ENCODE results near the gene GLIS1. TPM values are rescaled to one million over a fixed set of nuclear protein-coding genes. Genes with fewer than 3 reads are reported as not detected.

The GLIS1 gene
- polyA plus RNA-seq, 1 experiment: 1.9 TPM

DNA sequence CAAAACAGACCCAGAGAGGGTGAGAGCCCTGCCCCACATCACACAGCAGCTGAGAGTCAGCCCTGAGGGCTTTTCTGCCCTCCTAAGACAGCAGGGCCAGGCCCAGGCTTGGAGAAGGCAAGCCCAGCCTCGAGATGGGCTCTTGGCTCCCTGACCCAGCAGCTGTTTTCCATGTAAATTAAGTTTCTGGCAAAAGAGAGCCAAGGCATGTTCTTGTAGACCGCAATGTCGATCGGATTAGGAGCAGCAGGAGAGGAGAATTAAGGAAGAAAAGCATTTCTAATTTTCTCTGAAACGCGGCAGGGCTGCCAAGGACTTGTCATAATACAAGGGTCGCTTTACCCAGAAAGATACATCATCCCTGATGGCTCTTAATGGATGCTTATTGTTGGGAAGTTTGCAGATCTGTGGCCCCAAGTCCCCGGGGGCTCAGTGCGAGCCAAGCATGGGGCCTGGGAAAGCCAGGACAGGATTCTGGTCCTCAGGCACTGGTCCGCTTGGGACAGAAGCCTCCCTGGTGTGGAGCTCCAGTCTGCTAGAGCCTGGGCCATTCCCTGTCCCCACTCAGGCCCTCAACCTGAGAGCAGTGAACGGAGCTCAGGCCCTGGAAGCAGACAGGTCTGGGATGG is 216.9 kb downstream of the GLIS1 start:
- no peak overlapping the region for H3K4me3 ChIP-seq (ENCODE audit: low read depth, low read length)
- TF ChIP-seq, protein P1, sequence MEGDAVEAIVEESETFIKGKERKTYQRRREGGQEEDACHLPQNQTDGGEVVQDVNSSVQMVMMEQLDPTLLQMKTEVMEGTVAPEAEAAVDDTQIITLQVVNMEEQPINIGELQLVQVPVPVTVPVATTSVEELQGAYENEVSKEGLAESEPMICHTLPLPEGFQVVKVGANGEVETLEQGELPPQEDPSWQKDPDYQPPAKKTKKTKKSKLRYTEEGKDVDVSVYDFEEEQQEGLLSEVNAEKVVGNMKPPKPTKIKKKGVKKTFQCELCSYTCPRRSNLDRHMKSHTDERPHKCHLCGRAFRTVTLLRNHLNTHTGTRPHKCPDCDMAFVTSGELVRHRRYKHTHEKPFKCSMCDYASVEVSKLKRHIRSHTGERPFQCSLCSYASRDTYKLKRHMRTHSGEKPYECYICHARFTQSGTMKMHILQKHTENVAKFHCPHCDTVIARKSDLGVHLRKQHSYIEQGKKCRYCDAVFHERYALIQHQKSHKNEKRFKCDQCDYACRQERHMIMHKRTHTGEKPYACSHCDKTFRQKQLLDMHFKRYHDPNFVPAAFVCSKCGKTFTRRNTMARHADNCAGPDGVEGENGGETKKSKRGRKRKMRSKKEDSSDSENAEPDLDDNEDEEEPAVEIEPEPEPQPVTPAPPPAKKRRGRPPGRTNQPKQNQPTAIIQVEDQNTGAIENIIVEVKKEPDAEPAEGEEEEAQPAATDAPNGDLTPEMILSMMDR (IDR thresholded peaks at IDR 0.05; ENCODE audit: insufficient read depth, low read depth, low read length): no peak
- POLR2A ChIA-PET: no interaction called here
- CTCF ChIA-PET: interaction anchor here (1.2 kb wide), 1 partner anchor 40 kb away, joined by 3 read pairs; no protein-coding TSS in a partner anchor
- no peaks in the 10 kb centered on the region for H3K27me3 ChIP-seq (ENCODE audit: control insufficient read depth, insufficient read depth, low read length)
- DNase-seq (ENCODE audit: low read depth): no peak
- H3K36me3 ChIP-seq (ENCODE audit: control insufficient read depth, insufficient read depth, low read length): peaks cover 8% of the 10 kb centered on the region

DNA sequence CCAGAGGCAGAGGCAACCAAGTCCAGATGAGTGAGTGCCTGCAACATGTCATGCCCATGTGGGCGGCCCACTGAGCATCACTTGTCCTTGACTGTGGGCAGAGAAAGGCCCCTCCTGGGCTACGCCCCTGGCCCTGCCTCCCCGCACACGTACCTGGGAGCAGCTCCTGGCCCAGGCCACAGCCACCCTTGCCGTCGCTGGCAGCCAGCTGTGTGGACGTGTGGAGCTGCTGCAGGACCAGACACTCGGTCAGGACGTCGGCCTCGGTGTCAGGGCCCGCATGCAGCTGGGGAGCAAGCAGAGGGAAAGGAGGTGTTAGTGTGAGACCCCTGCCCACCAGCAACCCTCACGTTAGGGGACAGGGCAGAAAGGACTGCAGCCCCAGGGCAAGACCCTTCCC is 218.5 kb downstream of the GLIS1 start:
- TF ChIP-seq, protein P1 (IDR thresholded peaks at IDR 0.05; ENCODE audit: insufficient read depth, low read depth, low read length): no peak
- ChIA-PET POLR2A (no interaction called here), CTCF (interaction anchor here (2.3 kb wide), 1 partner anchor 34 kb away, joined by 7 read pairs; no protein-coding TSS in a partner anchor)
- Histone ChIP-seq H3K27me3 (ENCODE audit: control insufficient read depth, insufficient read depth, low read length) (no peaks in the 10 kb centered on the region), H3K4me3 (ENCODE audit: low read depth, low read length) (no peak overlapping the region), H3K36me3 (ENCODE audit: control insufficient read depth, insufficient read depth, low read length) (peaks cover 8% of the 10 kb centered on the region)
- DNase-seq (ENCODE audit: low read depth): no peak

DNA sequence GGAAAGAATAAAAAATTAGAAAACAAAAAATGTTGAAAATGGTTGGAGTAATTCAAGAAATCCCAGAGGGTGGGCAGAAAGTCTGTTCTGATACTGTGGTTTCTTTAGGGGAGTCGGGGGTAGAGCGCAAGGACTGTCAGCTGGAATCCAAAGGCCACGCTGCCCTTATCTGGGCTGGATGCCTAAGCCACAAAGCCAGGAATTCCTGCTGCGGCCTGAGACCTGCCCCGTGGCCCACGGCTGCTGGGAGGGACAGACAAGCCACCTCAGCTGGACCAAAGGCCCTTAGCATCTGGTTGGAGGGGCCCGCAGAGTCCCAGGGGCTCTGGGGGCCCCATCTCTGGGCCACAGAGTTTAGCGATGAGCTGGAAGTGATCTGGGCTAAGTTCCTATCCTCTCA is 219.5 kb downstream of the GLIS1 start:
- ChIA-PET CTCF (interaction anchor here (2.3 kb wide), 1 partner anchor 33 kb away, joined by 7 read pairs; no protein-coding TSS in a partner anchor), POLR2A (no interaction called here)
- no peak for DNase-seq (ENCODE audit: low read depth)
- no peak overlapping the region for H3K4me3 ChIP-seq (ENCODE audit: low read depth, low read length)
- H3K27me3 ChIP-seq (ENCODE audit: control insufficient read depth, insufficient read depth, low read length): no peaks in the 10 kb centered on the region
- TF ChIP-seq, protein P1 (IDR thresholded peaks at IDR 0.05; ENCODE audit: insufficient read depth, low read depth, low read length): no peak
- peaks cover 7% of the 10 kb centered on the region for H3K36me3 ChIP-seq (ENCODE audit: control insufficient read depth, insufficient read depth, low read length)

DNA sequence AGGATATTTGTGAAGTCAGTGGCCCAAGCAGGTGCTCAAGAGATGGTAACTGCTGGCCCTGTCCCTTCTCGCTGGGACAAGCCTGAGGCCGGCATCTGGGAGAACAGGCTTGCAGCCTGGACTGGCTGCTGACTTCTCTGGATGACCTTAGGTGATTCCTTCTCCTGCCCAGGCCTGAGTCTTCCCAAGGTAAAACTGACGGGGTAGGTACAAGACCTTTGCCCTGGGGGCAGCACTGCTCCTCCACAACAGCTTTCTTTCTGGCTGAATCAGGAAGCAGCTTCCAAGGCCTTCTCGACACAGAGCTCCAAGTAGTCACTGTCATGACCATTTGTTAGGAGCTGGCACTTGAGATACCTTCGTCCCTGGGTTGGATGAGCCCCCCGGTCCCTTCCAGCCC is 220.2 kb downstream of the GLIS1 start:
- TF ChIP-seq, protein P1 (IDR thresholded peaks at IDR 0.05; ENCODE audit: insufficient read depth, low read depth, low read length): no peak
- no peak for DNase-seq (ENCODE audit: low read depth)
- POLR2A ChIA-PET: no interaction called here
- no peak overlapping the region for H3K4me3 ChIP-seq (ENCODE audit: low read depth, low read length)
- CTCF ChIA-PET: interaction anchor here (1.0 to 2.3 kb wide), 2 partner anchors 8 to 33 kb away, joined by 3 to 7 read pairs; no protein-coding TSS in a partner anchor
- H3K27me3 ChIP-seq (ENCODE audit: control insufficient read depth, insufficient read depth, low read length): no peaks in the 10 kb centered on the region
- peaks cover 6% of the 10 kb centered on the region for H3K36me3 ChIP-seq (ENCODE audit: control insufficient read depth, insufficient read depth, low read length)

DNA sequence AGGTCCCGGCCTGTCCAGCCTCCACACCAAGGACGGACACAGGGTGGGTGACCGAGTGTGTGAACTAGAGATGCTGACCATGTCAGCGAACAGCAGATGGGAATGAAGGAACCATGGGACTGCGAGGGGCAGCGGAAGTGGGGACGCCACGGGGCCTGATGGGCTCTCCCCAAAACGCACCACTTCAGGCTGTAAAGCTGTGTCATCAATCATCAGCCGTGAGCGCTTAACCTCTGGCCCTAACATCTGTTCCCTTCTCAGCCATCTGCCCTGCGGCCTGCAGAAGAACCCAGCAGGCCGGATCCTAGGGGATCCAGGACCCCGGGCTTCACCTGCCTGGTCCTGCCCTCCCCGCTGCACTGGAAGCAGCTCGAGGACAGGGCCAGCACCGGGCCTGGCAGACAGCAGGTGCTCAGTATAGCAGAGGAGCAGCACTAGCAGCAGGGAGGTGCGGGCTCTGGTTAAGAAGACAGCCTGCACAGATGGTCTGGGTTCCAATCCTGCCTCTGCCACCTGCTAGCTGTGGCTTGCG is 221.1 kb downstream of the GLIS1 start:
- POLR2A ChIA-PET: no interaction called here
- Histone ChIP-seq H3K36me3 (ENCODE audit: control insufficient read depth, insufficient read depth, low read length) (peaks cover 6% of the 10 kb centered on the region; the same call in 1 of the 2 replicates), H3K4me3 (ENCODE audit: low read depth, low read length) (no peak overlapping the region), H3K27me3 (ENCODE audit: control insufficient read depth, insufficient read depth, low read length) (no peaks in the 10 kb centered on the region)
- CTCF ChIA-PET: interaction anchor here (0.9 to 1.0 kb wide), 2 partner anchors 9 to 32 kb away, joined by 3 to 4 read pairs; no protein-coding TSS in a partner anchor
- TF ChIP-seq, protein P1 (IDR thresholded peaks at IDR 0.05; ENCODE audit: insufficient read depth, low read depth, low read length): no peak
- DNase-seq (ENCODE audit: low read depth): no peak

Measured in BJ (cell line).